Kidney (tissue), 14 donors: ENCODE results near the gene METTL8. TPM values are rescaled to one million over a fixed set of nuclear protein-coding genes. Genes with fewer than 3 reads are reported as not detected.

Experiments used
- DNase-seq, 5 donors: peaks; one replicate each; pipeline ENCODE4 v3.0.0-alpha.2; 2013 to 2020
- FAIRE-seq: peaks from 2 replicates; lab custom pipeline; 2012; peaks lifted over from hg19 to GRCh38; lab: Jason Lieb, UNC
- H3K27ac ChIP-seq, 2 donors: one replicate each; pipeline ENCODE4 v1.7.0; 2013; ENCODE audit warnings: low read depth in 2 of 2, low read length in 2 of 2, inconsistent platforms in 1 of 2
- H3K27me3 ChIP-seq: one replicate; pipeline ENCODE4 v1.7.1; 2013; ENCODE audit warnings: low read length, inconsistent platforms; ENCODE audit not compliant: control insufficient read depth, insufficient read depth
- H3K36me3 ChIP-seq, 3 donors: one replicate each; pipeline versions ENCODE4 v1.7.0 to v1.7.1; 2013; ENCODE audit warnings: low read length in 3 of 3, control low read depth in 1 of 3, inconsistent platforms in 1 of 3; ENCODE audit not compliant: insufficient read depth in 3 of 3, control insufficient read depth in 2 of 3
- H3K4me1 ChIP-seq, 3 donors: one replicate each; pipeline versions ENCODE4 v1.7.0 to v1.7.1; 2013; ENCODE audit warnings: low read length in 3 of 3, inconsistent platforms in 1 of 3, low read depth in 1 of 3; ENCODE audit not compliant: control insufficient read depth in 2 of 3, insufficient read depth in 2 of 3
- H3K4me3 ChIP-seq, 3 donors: one replicate each; pipeline versions ENCODE4 v1.7.0 to v1.8.1; 2013; ENCODE audit warnings: low read length in 3 of 3, control low read depth in 1 of 3, inconsistent platforms in 1 of 3
- H3K9ac ChIP-seq, 3 donors: one replicate each; pipeline versions ENCODE4 v1.7.0 to v1.7.1; 2013; ENCODE audit warnings: low read length in 3 of 3, control low read depth in 1 of 3, inconsistent platforms in 1 of 3
- H3K9me3 ChIP-seq, 3 donors: one replicate each; pipeline versions ENCODE4 v1.7.0 to v1.7.1; 2013; ENCODE audit warnings: low read length in 3 of 3, control low read depth in 1 of 3, inconsistent platforms in 1 of 3; ENCODE audit not compliant: control insufficient read depth in 2 of 3, insufficient read depth in 1 of 3
- CTCF ChIP-seq: IDR thresholded peaks from 3 replicates; pipeline ENCODE4 v1.5.1; 2012; ENCODE audit warnings: mild to moderate bottlenecking, moderate library complexity, borderline replicate concordance; ENCODE audit not compliant: insufficient read depth; ENCODE audit errors: extremely low read depth
- intact Hi-C: fragments of 100-400 bp; cut with DNase I; formaldehyde crosslinking; loops from one replicate; pipeline ENCODE4 v1.11.1; 2022
- polyA plus RNA-seq: library from polyadenylated mRNA; stranded (reverse); fragments of 350-450 nt; fragmentation: Illumina TruSeq; extraction: RNeasy Lipid Tissue Mini Kit (QIAGEN cat#74804); gene quantifications from one replicate; pipeline ENCODE4 v1.2.3, GENCODE V29; 2014; ENCODE audit warnings: low read depth, low replicate concordance; ENCODE audit not compliant: insufficient read depth
- total RNA-seq: library from RNA; stranded (reverse); fragmentation: NEBNext Ultra II Directional; extraction: Animal tissue kit (Norgen Biotek cat#: 25700); gene quantifications from one replicate; pipeline ENCODE4 v1.2.1, GENCODE V29; 2021
- donor health status: control.
- donor health status: control.
- donor health status: control.
- donor health status: control.
- donor health status: control.
- donor health status: DM: yes; HTN: yes; CAD: no.
- donor health status: Normal renal cell carcinoma (clear cell type).

The METTL8 gene
- total and polyA plus RNA-seq, 2 donors from 2014 or later, result 10.8 to 14.9 TPM

- FAIRE-seq (no peak), DNase-seq (no peak)
- Histone ChIP-seq H3K27ac (no peak overlapping the region), H3K4me3 (no peak overlapping the region), H3K4me1 (no peaks in the 10 kb centered on the region), H3K36me3 (no peaks in the 10 kb centered on the region), H3K9me3 (no peaks in the 10 kb centered on the region), H3K27me3 (no peaks in the 10 kb centered on the region), H3K9ac (no peak overlapping the region)
- intact Hi-C loops, result no loop called here
- TF ChIP-seq CTCF, result no peak
Measured at GRCh38 chr2:171391532-171391931, 42.3 kb downstream of the METTL8 start.

- DNase-seq, result no peak
- intact Hi-C loops, result no loop called here
- TF ChIP-seq CTCF, result no peak
- Histone ChIP-seq H3K9ac (no peak overlapping the region), H3K27ac (no peak overlapping the region), H3K27me3 (no peaks in the 10 kb centered on the region), H3K36me3 (no peaks in the 10 kb centered on the region), H3K4me3 (no peak overlapping the region), H3K4me1 (no peaks in the 10 kb centered on the region), H3K9me3 (no peaks in the 10 kb centered on the region)
- FAIRE-seq, result no peak
Measured at GRCh38 chr2:171390941-171391516, 42.8 kb downstream of the METTL8 start.

GRCh38 chr2:171389780-171390179 lies 44.0 kb downstream of the METTL8 start:
- Histone ChIP-seq H3K9ac (no peak overlapping the region), H3K36me3 (no peaks in the 10 kb centered on the region), H3K4me1 (no peaks in the 10 kb centered on the region), H3K27me3 (no peaks in the 10 kb centered on the region), H3K9me3 (no peaks in the 10 kb centered on the region), H3K27ac (no peak overlapping the region), H3K4me3 (no peak overlapping the region)
- no peak for TF ChIP-seq CTCF
- DNase-seq (no peak), FAIRE-seq (no peak)
- intact Hi-C loops, result no loop called here

- DNase-seq, result no peak
- no peak overlapping the region for H3K4me3 ChIP-seq
- H3K9me3 ChIP-seq, result no peaks in the 10 kb centered on the region
- no peak overlapping the region for H3K9ac ChIP-seq
- H3K4me1 ChIP-seq, result no peaks in the 10 kb centered on the region
- H3K27me3 ChIP-seq, result no peaks in the 10 kb centered on the region
- no peak for FAIRE-seq
- H3K27ac ChIP-seq, result no peak overlapping the region
- intact Hi-C loops, result no loop called here
- H3K36me3 ChIP-seq, result no peaks in the 10 kb centered on the region
- no peak for TF ChIP-seq CTCF
Measured at GRCh38 chr2:171389325-171389724, 44.5 kb downstream of the METTL8 start.
